Keratinocyte (primary cell): Measurements from ENCODE around the gene CRISP3. TPM values are rescaled to one million over a fixed set of nuclear protein-coding genes. Genes with fewer than 3 reads are reported as not detected.
"Not testable (repeated sequence)": the region's sequence is repeated elsewhere in the genome, so short reads cannot be mapped to it uniquely, and the experiment has no call there.

Experiments
- DNase-seq: peaks from one replicate; pipeline ENCODE4 v3.0.0-alpha.2; 2011; ENCODE audit warnings: low read depth, missing footprints, low spot score
- FAIRE-seq: peaks from 2 replicates; lab custom pipeline; 2011; peaks lifted over from hg19 to GRCh38; lab: Jason Lieb, UNC
- H2AFZ ChIP-seq: 2 replicates; pipeline ENCODE4 v1.6.0; 2012; ENCODE audit warnings: low read length, control low read depth, inconsistent platforms; ENCODE audit not compliant: control insufficient read depth
- H3K27ac ChIP-seq: 2 replicates; pipeline ENCODE4 v1.5.1; 2011; ENCODE audit warnings: low read length; ENCODE audit not compliant: control insufficient read depth, insufficient read depth
- H3K27me3 ChIP-seq: 3 replicates; pipeline ENCODE4 v1.6.0; 2011; ENCODE audit warnings: low read length; ENCODE audit not compliant: control insufficient read depth, insufficient read depth; ENCODE audit errors: extremely low read depth
- H3K36me3 ChIP-seq, 2 experiments: 2 replicates in 1 of 2; 3 replicates in 1 of 2; pipeline ENCODE4 v1.5.1; 2011; ENCODE audit warnings: low read length in 2 of 2, mild to moderate bottlenecking in 1 of 2; ENCODE audit not compliant: control insufficient read depth in 2 of 2, insufficient read depth in 2 of 2; ENCODE audit errors: extremely low read depth in 1 of 2
- H3K4me1 ChIP-seq: 3 replicates; pipeline ENCODE4 v1.5.1; 2011; ENCODE audit warnings: low read length; ENCODE audit not compliant: control insufficient read depth, insufficient read depth; ENCODE audit errors: extremely low read depth
- H3K4me2 ChIP-seq: 3 replicates; pipeline ENCODE4 v1.6.0; 2011; ENCODE audit warnings: low read depth, low read length; ENCODE audit not compliant: control insufficient read depth, insufficient read depth; ENCODE audit errors: extremely low read depth
- H3K4me3 ChIP-seq, 3 experiments: fragments of 200-600 bp in 1 of 3; sonication (generic) in 1 of 3; 2 replicates in 2 of 3; 3 replicates in 1 of 3; pipeline ENCODE4 v1.5.1; 2011 to 2016; ENCODE audit warnings: low read length in 3 of 3, mild to moderate bottlenecking in 3 of 3, control low read depth in 2 of 3, inconsistent platforms in 1 of 3, low read depth in 1 of 3, mixed read lengths in 1 of 3, mixed run types in 1 of 3, moderate library complexity in 1 of 3; ENCODE audit not compliant: control insufficient read depth in 2 of 3, insufficient read depth in 2 of 3; ENCODE audit errors: extremely low read depth in 1 of 3
- H3K79me2 ChIP-seq: 2 replicates; pipeline ENCODE4 v1.6.0; 2012; ENCODE audit warnings: low read length; ENCODE audit not compliant: control insufficient read depth, insufficient read depth
- H3K9ac ChIP-seq: 3 replicates; pipeline ENCODE4 v1.6.0; 2011; ENCODE audit warnings: low read length; ENCODE audit not compliant: control insufficient read depth, insufficient read depth; ENCODE audit errors: extremely low read depth
- H3K9me1 ChIP-seq: 3 replicates; pipeline ENCODE4 v1.6.0; 2011; ENCODE audit warnings: low read length; ENCODE audit not compliant: control insufficient read depth, insufficient read depth; ENCODE audit errors: extremely low read depth
- H3K9me3 ChIP-seq: 2 replicates; pipeline ENCODE4 v1.5.1; 2012; ENCODE audit warnings: low read depth, low read length; ENCODE audit not compliant: control insufficient read depth
- H4K20me1 ChIP-seq: 3 replicates; pipeline ENCODE4 v1.6.0; 2011; ENCODE audit warnings: low read length; ENCODE audit not compliant: control insufficient read depth, insufficient read depth; ENCODE audit errors: extremely low read depth
- EZH2 ChIP-seq: IDR thresholded peaks from one replicate; pipeline ENCODE4 v1.6.1; 2012; ENCODE audit warnings: inconsistent platforms, mild to moderate bottlenecking, low read length, moderate library complexity
- dilution Hi-C: fragments of 300-500 bp; cut with MboI; formaldehyde crosslinking; loops from one replicate; pipeline ENCODE4 v1.7.0; 2020; ENCODE audit warnings: low sequenced_read_pairs; ENCODE audit not compliant: extremely low pct_ligation_motif_present
- polyA plus RNA-seq, 5 experiments: library from polyadenylated mRNA; depleted of rRNA in 3 of 5; stranded (reverse) in 3 of 5; stranded (forward) in 1 of 5; unstranded in 1 of 5; fragments of >200 nt; gene quantifications; 1 replicate in 1 of 5; 2 replicates in 3 of 5; 3 replicates in 1 of 5; pipeline versions ENCODE4 v1.2.1 to v1.2.3, GENCODE V29; 2011 to 2012; ENCODE audit warnings: missing spikeins in 2 of 5, low read depth in 1 of 5, low replicate concordance in 1 of 5
- TF ChIP-seq, protein P1 (sequence below), 3 experiments: IDR thresholded peaks in 1 of 3; conservative IDR thresholded peaks in 1 of 3; optimal IDR thresholded peaks in 1 of 3; 2 replicates in 2 of 3; 3 replicates in 1 of 3; pipeline versions ENCODE3 to v1.5.1; 2011; ENCODE audit warnings: low read length in 3 of 3, mild to moderate bottlenecking in 3 of 3, moderate library complexity in 2 of 3, control low read depth in 1 of 3, inconsistent platforms in 1 of 3; ENCODE audit not compliant: insufficient read depth in 2 of 3; ENCODE audit errors: extremely low read depth in 1 of 3

The CRISP3 gene
- polyA plus RNA-seq, 1 donor (not counting 4 experiments of a cell fraction or from before 2014, with no cell fraction given), result 0.04 TPM

- Histone ChIP-seq H3K4me2 (no peak overlapping the region), H3K9ac (no peak overlapping the region), H3K27me3 (no peaks in the 10 kb centered on the region), H3K9me1 (no peaks in the 10 kb centered on the region), H3K9me3 (no peaks in the 10 kb centered on the region), H3K4me1 (no peaks in the 10 kb centered on the region), H3K27ac (no peak overlapping the region), H3K4me3 (no peak overlapping the region), H2AFZ (no peak overlapping the region), H3K36me3 (no peaks in the 10 kb centered on the region), H3K79me2 (no peaks in the 10 kb centered on the region), H4K20me1 (no peaks in the 10 kb centered on the region)
- TF ChIP-seq, protein P1, sequence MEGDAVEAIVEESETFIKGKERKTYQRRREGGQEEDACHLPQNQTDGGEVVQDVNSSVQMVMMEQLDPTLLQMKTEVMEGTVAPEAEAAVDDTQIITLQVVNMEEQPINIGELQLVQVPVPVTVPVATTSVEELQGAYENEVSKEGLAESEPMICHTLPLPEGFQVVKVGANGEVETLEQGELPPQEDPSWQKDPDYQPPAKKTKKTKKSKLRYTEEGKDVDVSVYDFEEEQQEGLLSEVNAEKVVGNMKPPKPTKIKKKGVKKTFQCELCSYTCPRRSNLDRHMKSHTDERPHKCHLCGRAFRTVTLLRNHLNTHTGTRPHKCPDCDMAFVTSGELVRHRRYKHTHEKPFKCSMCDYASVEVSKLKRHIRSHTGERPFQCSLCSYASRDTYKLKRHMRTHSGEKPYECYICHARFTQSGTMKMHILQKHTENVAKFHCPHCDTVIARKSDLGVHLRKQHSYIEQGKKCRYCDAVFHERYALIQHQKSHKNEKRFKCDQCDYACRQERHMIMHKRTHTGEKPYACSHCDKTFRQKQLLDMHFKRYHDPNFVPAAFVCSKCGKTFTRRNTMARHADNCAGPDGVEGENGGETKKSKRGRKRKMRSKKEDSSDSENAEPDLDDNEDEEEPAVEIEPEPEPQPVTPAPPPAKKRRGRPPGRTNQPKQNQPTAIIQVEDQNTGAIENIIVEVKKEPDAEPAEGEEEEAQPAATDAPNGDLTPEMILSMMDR (optimal IDR thresholded peaks at IDR 0.05 in 1 of 3, IDR thresholded peaks at IDR 0.05 in 1 of 3, conservative IDR thresholded peaks at IDR 0.05 in 1 of 3; ENCODE audit: extremely low read depth in 1 of 3, insufficient read depth in 2 of 3, low read length in 3 of 3), result no peak
- TF ChIP-seq EZH2, result no peak
- no peak for DNase-seq
- dilution Hi-C loops, result no loop called here
- FAIRE-seq, result no peak
Observed at GRCh38 chr6:49730251-49730650, 13.9 kb downstream of the CRISP3 start.

DNA sequence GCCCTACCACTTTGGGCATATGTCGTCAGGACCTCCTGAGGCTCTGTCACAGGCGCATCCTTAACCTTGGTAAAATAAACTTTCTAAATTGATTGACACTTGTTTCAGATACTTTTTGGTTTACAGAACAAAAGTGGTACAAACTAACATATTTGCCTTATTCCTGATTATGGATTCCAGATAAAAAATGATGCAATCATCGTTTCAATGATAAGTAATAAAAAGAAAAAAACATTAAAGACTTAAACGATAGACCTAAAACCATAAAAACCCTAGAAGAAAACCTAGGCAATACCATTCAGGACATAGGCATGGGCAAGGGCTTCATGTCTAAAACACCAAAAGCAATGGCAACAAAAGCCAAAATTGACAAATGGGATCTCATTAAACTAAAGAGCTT, 20.3 kb downstream of the CRISP3 start:
- H3K9me3 ChIP-seq, DNase-seq, H3K27ac ChIP-seq, FAIRE-seq, dilution Hi-C loops, H3K4me2 ChIP-seq, H3K4me1 ChIP-seq, H3K27me3 ChIP-seq, H4K20me1 ChIP-seq, H2AFZ ChIP-seq, H3K4me3 ChIP-seq, H3K9ac ChIP-seq, H3K36me3 ChIP-seq, H3K79me2 ChIP-seq, H3K9me1 ChIP-seq: not testable (repeated sequence)

GRCh38 chr6:49721297-49721696, 22.9 kb downstream of the CRISP3 start:
- H3K79me2 ChIP-seq, result no peaks in the 10 kb centered on the region
- FAIRE-seq (no peak), DNase-seq (no peak)
- dilution Hi-C loops, result no loop called here
- H3K4me3 ChIP-seq, result no peak overlapping the region
- no peaks in the 10 kb centered on the region for H4K20me1 ChIP-seq
- TF ChIP-seq EZH2, result no peak
- TF ChIP-seq, protein P1 (optimal IDR thresholded peaks at IDR 0.05 in 1 of 3, IDR thresholded peaks at IDR 0.05 in 1 of 3, conservative IDR thresholded peaks at IDR 0.05 in 1 of 3; ENCODE audit: extremely low read depth in 1 of 3, insufficient read depth in 2 of 3, low read length in 3 of 3), result no peak
- H3K9ac ChIP-seq, result no peak overlapping the region
- H3K9me3 ChIP-seq, result no peaks in the 10 kb centered on the region
- no peak overlapping the region for H3K4me2 ChIP-seq
- H3K27ac ChIP-seq, result no peak overlapping the region
- no peaks in the 10 kb centered on the region for H3K27me3 ChIP-seq
- H3K4me1 ChIP-seq, result no peaks in the 10 kb centered on the region
- H3K9me1 ChIP-seq, result no peaks in the 10 kb centered on the region
- no peaks in the 10 kb centered on the region for H3K36me3 ChIP-seq
- H2AFZ ChIP-seq, result no peak overlapping the region
